ENCODE measurements around the gene TYROBP. TPM values are rescaled to one million over a fixed set of nuclear protein-coding genes. Genes with fewer than 3 reads are reported as not detected.

TYROBP gene
- total and polyA plus RNA-seq, 10 donors: 281 to 747 (median 383) TPM

GRCh38 chr19:35869327-35870123 lies 38.6 kb downstream of the TYROBP start:
- Histone ChIP-seq H3K36me3 (no peaks in the 10 kb centered on the region), H3K27ac (no peak overlapping the region), H3K4me1 (peaks cover 10 to 27% (median 24%) of the 10 kb centered on the region in 6 donors), H3K27me3 (replicated peaks in 1 of 7) (peaks cover 0 to 96% (median 45%) of the 10 kb centered on the region in 7 donors), H3K9me3 (no peaks in the 10 kb centered on the region), H3K4me3 (peak overlapping the region in 5 of 8 donors; percentile 6 to 69 (median 6))
- TF ChIP-seq POLR2AphosphoS5 (IDR thresholded peaks at IDR 0.05) (no peak), CTCF (IDR thresholded peaks at IDR 0.05 in 8 of 11, conservative IDR thresholded peaks at IDR 0.05 in 3 of 11) (no peak), POLR2A (IDR thresholded peaks at IDR 0.05) (no peak)
- intact Hi-C loops (cut with DNase I; ENCODE audit: low total_unique reads): no loop called here
- DNase-seq: peak; percentile 84
- WGBS, 5 donors: 2 to 4% (median 2%) methylated on average over 29 to 51 of the region's 51 CpGs

GRCh38 chr19:35868823-35869326 lies 39.2 kb downstream of the TYROBP start:
- peaks cover 10 to 27% (median 24%) of the 10 kb centered on the region in 6 donors for H3K4me1 ChIP-seq
- DNase-seq: no peak
- intact Hi-C loops (cut with DNase I; ENCODE audit: low total_unique reads): no loop called here
- peak overlapping the region in 7 of 8 donors; percentile 25 to 69 (median 40) for H3K4me3 ChIP-seq
- WGBS, 5 donors: 1 to 4% (median 3%) methylated on average over 7 to 15 of the region's 15 CpGs
- H3K27me3 ChIP-seq (replicated peaks in 1 of 7): peaks cover 0 to 96% (median 45%) of the 10 kb centered on the region in 7 donors
- no peak overlapping the region for H3K27ac ChIP-seq
- H3K9me3 ChIP-seq: no peaks in the 10 kb centered on the region
- no peaks in the 10 kb centered on the region for H3K36me3 ChIP-seq
- TF ChIP-seq POLR2AphosphoS5 (IDR thresholded peaks at IDR 0.05) (no peak), POLR2A (IDR thresholded peaks at IDR 0.05) (no peak), CTCF (IDR thresholded peaks at IDR 0.05 in 8 of 11, conservative IDR thresholded peaks at IDR 0.05 in 3 of 11) (no peak)

DNA sequence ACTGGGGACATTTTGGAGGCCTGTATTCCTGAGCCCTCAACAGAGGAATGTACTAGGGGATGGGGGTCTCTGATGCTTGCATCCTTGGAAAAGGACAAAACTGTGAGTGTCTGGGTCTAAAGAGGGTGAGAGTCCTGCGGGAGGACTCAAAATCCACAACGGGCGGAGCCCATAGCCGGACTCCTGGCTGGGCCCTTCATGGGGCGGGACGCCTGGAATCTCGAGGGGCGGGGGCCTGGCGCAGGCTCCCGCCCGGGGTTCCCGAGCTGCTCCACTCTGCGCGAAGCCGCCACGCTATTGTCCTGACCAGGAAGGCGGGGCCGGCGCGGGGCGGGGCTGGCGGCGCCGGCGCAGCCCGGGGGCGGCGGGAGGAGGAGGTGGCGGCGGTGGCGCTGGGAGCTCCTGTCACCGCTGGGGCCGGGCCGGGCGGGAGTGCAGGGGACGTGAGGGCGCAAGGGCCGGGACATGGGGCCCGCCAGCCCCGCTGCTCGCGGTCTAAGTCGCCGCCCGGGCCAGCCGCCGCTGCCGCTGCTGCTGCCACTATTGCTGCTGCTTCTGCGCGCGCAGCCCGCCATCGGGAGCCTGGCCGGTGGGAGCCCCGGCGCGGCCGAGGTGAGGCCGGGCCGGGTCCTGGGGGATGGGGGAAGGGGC lies 39.8 kb downstream of the TYROBP start, which contains the start of gene APLP1:
APLP1 (plus strand) TSS at position 403 of the 651 bp plus-strand sequence; CDS start at position 466, 63 bp downstream.
- 1 to 4% (median 2%) methylated on average over 18 to 60 of the region's 60 CpGs for WGBS, 5 donors
- peak; percentile 88 for DNase-seq
- peak within 1 kb of the TSS in 7 of 8 donors; percentile 25 to 69 (median 40) for H3K4me3 ChIP-seq
- no peaks in the 10 kb centered on the region for H3K9me3 ChIP-seq
- intact Hi-C loops (cut with DNase I; ENCODE audit: low total_unique reads): no loop called here
- H3K27ac ChIP-seq: no peak within 1 kb of the TSS
- no peaks in the 10 kb centered on the region for H3K36me3 ChIP-seq
- peaks cover 10 to 27% (median 24%) of the 10 kb centered on the region in 6 donors for H3K4me1 ChIP-seq
- TF ChIP-seq CTCF (IDR thresholded peaks at IDR 0.05 in 8 of 11, conservative IDR thresholded peaks at IDR 0.05 in 3 of 11) (no peak), POLR2A (IDR thresholded peaks at IDR 0.05) (no peak), POLR2AphosphoS5 (IDR thresholded peaks at IDR 0.05) (no peak)
- H3K27me3 ChIP-seq (replicated peaks in 1 of 7): peaks cover 0 to 96% (median 45%) of the 10 kb centered on the region in 7 donors

Data from spleen (tissue), 11 donors.